ENCODE measurements around the gene OFD1. TPM values are rescaled to one million over a fixed set of nuclear protein-coding genes. Genes with fewer than 3 reads are reported as not detected.
"Not testable (repeated sequence)": the region's sequence is repeated elsewhere in the genome, so short reads cannot be mapped to it uniquely, and the experiment has no call there.

Gene OFD1
- total RNA-seq, 1 donor from 2014 or later: 38.3 TPM

DNA sequence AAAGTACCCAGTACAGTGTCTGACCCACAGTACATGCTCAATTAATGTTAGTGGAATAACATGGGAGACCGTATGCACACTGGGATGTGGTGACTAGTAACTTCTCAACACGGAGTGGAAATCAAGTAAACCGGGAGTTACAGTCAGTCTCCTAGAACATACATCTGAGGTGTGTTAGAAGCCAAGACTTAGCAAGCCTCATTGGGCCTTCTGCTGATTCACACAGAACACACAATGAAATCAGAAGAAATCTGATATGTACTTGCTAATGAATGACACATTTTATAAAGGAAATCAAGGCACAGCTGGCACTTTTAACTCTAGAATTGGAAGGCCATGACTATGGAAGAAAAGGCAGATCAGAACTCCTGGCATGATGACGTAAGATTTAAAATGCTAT is 13.2 kb upstream of the OFD1 start:
- no peak for TF ChIP-seq CTCF (IDR thresholded peaks at IDR 0.05)
- peaks cover 2% of the 10 kb centered on the region for H3K36me3 ChIP-seq
- no peaks in the 10 kb centered on the region for H3K4me1 ChIP-seq
- no peaks in the 10 kb centered on the region for H3K9me3 ChIP-seq
- no peaks in the 10 kb centered on the region for H3K27me3 ChIP-seq (ENCODE audit: low read depth)
- ATAC-seq: no peak
- H3K27ac ChIP-seq: no peak overlapping the region
- no peak for DNase-seq
- intact Hi-C loops (cut with DNase I): no loop called here
- no peak overlapping the region for H3K4me3 ChIP-seq

- TF ChIP-seq CTCF (IDR thresholded peaks at IDR 0.05): no peak
- H3K4me1 ChIP-seq: no peaks in the 10 kb centered on the region
- H3K4me3 ChIP-seq: no peak overlapping the region
- intact Hi-C loops (cut with DNase I): no loop called here
- H3K27ac ChIP-seq: no peak overlapping the region
- H3K36me3 ChIP-seq: no peaks in the 10 kb centered on the region
- no peak for DNase-seq
- no peaks in the 10 kb centered on the region for H3K9me3 ChIP-seq
- no peaks in the 10 kb centered on the region for H3K27me3 ChIP-seq (ENCODE audit: low read depth)
- ATAC-seq: peak in 1 of 2 donors; percentile 64
These were observed 12.6 kb upstream of the OFD1 start for GRCh38 chrX:13721819-13722519.

DNA sequence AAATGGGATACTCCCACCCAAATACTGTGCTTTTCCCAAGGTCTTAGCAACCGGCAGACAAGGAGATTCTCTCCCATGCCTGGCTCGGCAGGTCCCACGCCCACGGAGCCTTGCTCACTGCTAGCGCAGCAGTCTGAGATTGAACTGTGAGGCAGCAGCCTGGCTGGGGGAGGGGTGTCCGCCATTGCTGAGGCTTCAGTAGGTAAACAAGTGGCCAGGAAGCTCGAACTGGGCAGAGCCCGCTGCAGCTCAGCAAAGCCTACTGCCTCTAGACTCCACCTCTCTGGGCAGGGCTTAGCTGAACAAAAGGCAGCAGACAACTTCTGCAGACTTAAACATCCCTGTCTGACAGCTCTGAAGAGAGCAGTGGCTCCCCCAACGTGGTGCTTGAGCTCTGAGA is 9.7 kb upstream of the OFD1 start:
- H3K36me3 ChIP-seq; intact Hi-C loops (cut with DNase I); H3K4me1 ChIP-seq; H3K27ac ChIP-seq; ATAC-seq; H3K4me3 ChIP-seq; H3K9me3 ChIP-seq; H3K27me3 ChIP-seq (ENCODE audit: low read depth); DNase-seq: not testable (repeated sequence)

- intact Hi-C loops (cut with DNase I); H3K4me3 ChIP-seq; H3K27ac ChIP-seq; ATAC-seq; H3K9me3 ChIP-seq; H3K4me1 ChIP-seq; H3K27me3 ChIP-seq (ENCODE audit: low read depth); H3K36me3 ChIP-seq; DNase-seq: not testable (repeated sequence)
These were observed 8.0 kb upstream of the OFD1 start for GRCh38 chrX:13726583-13726982.

- H3K27me3 ChIP-seq (ENCODE audit: low read depth); H3K36me3 ChIP-seq; H3K27ac ChIP-seq; H3K4me1 ChIP-seq; H3K4me3 ChIP-seq; H3K9me3 ChIP-seq; ATAC-seq; intact Hi-C loops (cut with DNase I); DNase-seq: not testable (repeated sequence)
These were observed 4.0 kb upstream of the OFD1 start for GRCh38 chrX:13730523-13730922.

DNA sequence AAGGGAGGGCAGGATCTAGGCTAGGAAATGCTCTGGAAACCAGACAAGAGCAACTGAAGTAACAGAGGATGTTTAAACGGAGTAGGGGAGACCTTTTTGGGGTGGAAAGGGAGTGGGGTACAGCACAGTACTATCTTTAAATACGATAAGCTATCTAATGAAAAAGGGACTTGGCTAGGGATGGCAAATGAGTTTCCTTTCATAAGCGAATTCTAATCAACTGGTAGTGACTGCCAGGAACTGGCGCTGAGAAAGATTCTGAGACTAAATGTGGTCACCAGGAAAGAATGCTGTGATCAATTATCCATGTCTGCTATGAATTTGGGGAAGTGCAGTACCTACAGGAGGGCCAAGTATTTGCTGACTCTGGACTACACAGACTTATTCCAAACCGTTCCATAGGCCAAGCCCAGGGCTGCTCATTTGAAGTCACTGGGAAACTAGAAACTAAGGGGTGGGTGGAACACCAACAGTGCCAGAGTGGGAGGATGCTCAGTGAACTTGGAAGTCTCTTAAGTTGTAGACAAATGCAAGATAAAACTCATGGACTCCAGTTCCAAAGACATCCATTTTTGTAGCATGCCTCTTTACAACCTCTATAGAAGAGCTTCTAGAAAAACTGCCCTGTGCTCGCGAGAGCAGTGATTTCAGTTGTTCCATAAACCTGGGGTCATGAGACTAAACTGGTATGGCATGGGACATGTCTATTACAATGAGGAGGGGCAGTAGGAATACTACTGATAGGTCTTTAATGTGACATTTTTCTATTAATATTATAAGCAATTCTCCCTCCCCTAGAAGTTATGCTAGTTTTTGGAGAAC is 2.1 kb upstream of the OFD1 start:
- intact Hi-C loops (cut with DNase I): no loop called here
- peaks cover 10% of the 10 kb centered on the region for H3K4me1 ChIP-seq
- no peaks in the 10 kb centered on the region for H3K9me3 ChIP-seq
- no peaks in the 10 kb centered on the region for H3K36me3 ChIP-seq
- no peak overlapping the region for H3K27ac ChIP-seq
- no peak for ATAC-seq
- no peak for TF ChIP-seq CTCF (IDR thresholded peaks at IDR 0.05)
- no peaks in the 10 kb centered on the region for H3K27me3 ChIP-seq (ENCODE audit: low read depth)
- DNase-seq: no peak
- H3K4me3 ChIP-seq: no peak overlapping the region

DNA sequence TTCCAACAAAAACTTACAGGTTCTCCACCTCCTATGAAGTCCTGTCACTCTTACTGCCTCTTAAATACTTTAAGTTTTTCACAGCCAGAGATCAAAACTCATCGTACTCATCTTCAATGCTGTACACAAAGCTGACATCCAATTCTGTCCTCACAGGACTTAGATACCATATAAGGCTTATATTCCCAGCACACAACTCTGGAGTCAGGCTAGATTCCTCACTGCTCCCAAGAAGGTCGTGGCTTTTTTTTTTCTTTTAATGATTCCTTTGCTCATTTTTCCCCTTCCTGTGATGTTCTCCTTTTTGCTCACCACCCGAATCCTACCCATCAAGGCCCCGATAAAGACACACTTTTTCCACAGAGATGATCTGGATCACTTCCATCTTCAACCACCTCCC is 1.0 kb upstream of the OFD1 start:
- H3K36me3 ChIP-seq: no peaks in the 10 kb centered on the region
- H3K4me1 ChIP-seq: peaks cover 10% of the 10 kb centered on the region
- H3K27ac ChIP-seq: peak overlapping the region; percentile 92
- no peak for TF ChIP-seq CTCF (IDR thresholded peaks at IDR 0.05)
- no peak for DNase-seq
- H3K4me3 ChIP-seq: peak overlapping the region; percentile 71
- no peaks in the 10 kb centered on the region for H3K9me3 ChIP-seq
- no peak for ATAC-seq
- intact Hi-C loops (cut with DNase I): no loop called here
- H3K27me3 ChIP-seq (ENCODE audit: low read depth): no peaks in the 10 kb centered on the region

Data from lower lobe of right lung (tissue), 2 donors.